T-cell (primary cell): ENCODE measurements around the gene LMO1. TPM values are rescaled to one million over a fixed set of nuclear protein-coding genes. Genes with fewer than 3 reads are reported as not detected.

Experiments
- ATAC-seq, 4 experiments: fragments of 200-7000 bp in 3 of 4; fragments of 150-1000 bp in 1 of 4; cut with Tn5 transposase; replicated peaks in 1 of 4; 1 replicate in 3 of 4; 2 replicates in 1 of 4; pipeline ENCODE4 v1.10.0; 2021; ENCODE audit warnings: moderate library complexity in 3 of 4, mild to moderate bottlenecking in 2 of 4, moderate number of reproducible peaks in 1 of 4
- CTCF ChIA-PET, 2 donors: fragments of 300-600 bp; sonication (Branson Sonifier 250); formaldehyde crosslinking; loops; one replicate each; lab custom pipeline; 2022; ENCODE audit warnings: antibody characterized with exemption in 2 of 2; lab: Charles Lee
- POLR2A ChIA-PET, 2 donors: fragments of 300-600 bp; sonication (Branson Sonifier 250); formaldehyde crosslinking; loops; one replicate each; lab custom pipeline; 2022; ENCODE audit warnings: antibody characterized with exemption in 2 of 2; lab: Charles Lee
- DNase-seq, 35 experiments: peaks; one replicate each; pipeline versions ENCODE4 v3.0.0 to v3.0.0-alpha.2; 2013 to 2023
- H3K27ac ChIP-seq: one replicate; pipeline ENCODE4 v1.5.1; 2013; ENCODE audit warnings: low read length
- H3K27me3 ChIP-seq, 2 experiments: replicated peaks in 1 of 2; 1 replicate in 1 of 2; 2 replicates in 1 of 2; pipeline versions ENCODE4 v1.6.1 to v1.7.0; 2013; ENCODE audit warnings: low read length in 1 of 2, mixed read lengths in 1 of 2; ENCODE audit not compliant: control insufficient read depth in 2 of 2, insufficient read depth in 2 of 2; ENCODE audit errors: extremely low read depth in 1 of 2
- H3K36me3 ChIP-seq, 2 donors: 1 replicate in 1 of 2; 2 replicates in 1 of 2; pipeline versions ENCODE4 v1.6.1 to v1.7.0; 2013; ENCODE audit warnings: low read length in 1 of 2; ENCODE audit not compliant: control insufficient read depth in 2 of 2, insufficient read depth in 1 of 2; ENCODE audit errors: extremely low read depth in 1 of 2
- H3K4me1 ChIP-seq, 2 experiments: 1 replicate in 1 of 2; 2 replicates in 1 of 2; pipeline versions ENCODE4 v1.6.1 to v1.7.0; 2013; ENCODE audit warnings: low read length in 2 of 2, mixed read lengths in 1 of 2; ENCODE audit not compliant: insufficient read depth in 2 of 2, control insufficient read depth in 1 of 2; ENCODE audit errors: extremely low read depth in 1 of 2
- H3K4me3 ChIP-seq, 2 donors: 1 replicate in 1 of 2; 2 replicates in 1 of 2; pipeline versions ENCODE4 v1.5.1 to v1.7.0; 2013; ENCODE audit warnings: mild to moderate bottlenecking in 2 of 2, low read length in 1 of 2, moderate library complexity in 1 of 2; ENCODE audit not compliant: control insufficient read depth in 1 of 2; ENCODE audit errors: extremely low read depth in 1 of 2
- H3K9me3 ChIP-seq: 2 replicates; pipeline ENCODE4 v1.7.0; 2013
- H3K27ac Mint-ChIP-seq, 2 donors: one replicate each; pipeline ENCODE4 v1.8.0; 2020 to 2021; ENCODE audit warnings: mild to moderate bottlenecking in 2 of 2, mixed read lengths in 2 of 2
- H3K27me3 Mint-ChIP-seq, 2 donors: one replicate each; pipeline ENCODE4 v1.8.0; 2021 to 2022; ENCODE audit warnings: mixed read lengths in 2 of 2
- H3K36me3 Mint-ChIP-seq: one replicate; pipeline ENCODE4 v1.8.0; 2021; ENCODE audit warnings: mixed read lengths
- H3K4me1 Mint-ChIP-seq, 3 donors: one replicate each; pipeline ENCODE4 v1.8.0; 2020 to 2022; ENCODE audit warnings: mixed read lengths in 3 of 3, mild to moderate bottlenecking in 1 of 3
- H3K4me3 Mint-ChIP-seq, 3 donors: one replicate each; pipeline ENCODE4 v1.8.0; 2020 to 2022; ENCODE audit warnings: mild to moderate bottlenecking in 3 of 3, mixed read lengths in 3 of 3, moderate library complexity in 3 of 3
- H3K9me3 Mint-ChIP-seq, 3 donors: one replicate each; pipeline ENCODE4 v1.8.0; 2020 to 2022; ENCODE audit warnings: mixed read lengths in 3 of 3
- WGBS: methylation state at CpG from one replicate; pipeline ENCODE4 v1.1.5; 2013; ENCODE audit warnings: missing lambda C conversion rate; ENCODE audit not compliant: insufficient coverage; 5-methylcytosine and 5-hydroxymethylcytosine counted together
- total RNA-seq, 35 experiments: library from RNA in 6 of 35; stranded (reverse) in 6 of 35; fragments of 120-200 nt in 1 of 35; gene quantifications; one replicate each; pipeline versions ENCODE4 v1.2.1 to v1.2.4 and lab custom pipeline; 2013 to 2026

LMO1 gene
- total RNA-seq, 5 donors from 2014 or later (not counting 1 experiment from before 2014, with no cell fraction given), result not detected

DNA sequence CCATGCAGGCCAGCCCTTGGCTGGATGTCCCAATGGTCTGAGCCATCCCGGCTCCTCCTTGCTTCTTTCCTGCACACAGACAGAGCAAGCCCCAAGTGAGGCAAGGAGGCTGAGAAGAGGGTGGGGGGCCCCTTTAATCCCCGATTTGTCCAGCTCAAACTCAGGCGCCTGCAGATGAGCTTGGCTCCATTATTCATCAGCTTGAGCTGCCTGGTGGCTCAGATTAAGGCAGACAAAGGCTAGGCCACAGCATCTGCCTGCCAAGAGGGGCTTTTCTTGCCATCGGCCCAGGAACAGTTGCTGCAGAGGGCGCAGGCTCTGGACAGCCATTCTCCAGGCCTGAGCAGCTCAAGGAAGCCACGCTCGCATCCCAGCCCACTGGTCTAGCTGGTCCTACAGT is 35.4 kb downstream of the LMO1 start:
- ATAC-seq, result no peak
- Mint-ChIP-seq H3K36me3 (no peaks in the 10 kb centered on the region), H3K27me3 (peaks cover 2 to 4% of the 10 kb centered on the region in 2 donors), H3K4me1 (no peaks in the 10 kb centered on the region), H3K9me3 (no peaks in the 10 kb centered on the region), H3K4me3 (no peak overlapping the region), H3K27ac (no peak overlapping the region)
- H3K9me3 ChIP-seq, result no peaks in the 10 kb centered on the region
- DNase-seq, result no peak
- H3K36me3 ChIP-seq, result no peaks in the 10 kb centered on the region
- peaks cover 0 to 4% of the 10 kb centered on the region in 2 experiments for H3K4me1 ChIP-seq
- H3K27ac ChIP-seq, result no peak overlapping the region
- 98% methylated on average over 4 of the region's 7 CpGs for WGBS
- ChIA-PET POLR2A (no interaction called here), CTCF (interaction anchor here (0.6 to 1.1 kb wide), 7 partner anchors 10 to 560 kb away, joined by 3 to 4 read pairs (median 3); no protein-coding TSS in a partner anchor)
- H3K4me3 ChIP-seq, result no peak overlapping the region
- peaks cover 0 to 8% of the 10 kb centered on the region in 2 experiments for H3K27me3 ChIP-seq

- Mint-ChIP-seq H3K4me1 (no peaks in the 10 kb centered on the region), H3K9me3 (no peaks in the 10 kb centered on the region), H3K27me3 (peaks cover 2 to 4% of the 10 kb centered on the region in 2 donors), H3K27ac (no peak overlapping the region), H3K4me3 (no peak overlapping the region), H3K36me3 (no peaks in the 10 kb centered on the region)
- DNase-seq (no peak), ATAC-seq (no peak)
- Histone ChIP-seq H3K4me1 (peaks cover 0 to 4% of the 10 kb centered on the region in 2 experiments), H3K4me3 (no peak overlapping the region), H3K27ac (no peak overlapping the region), H3K36me3 (no peaks in the 10 kb centered on the region), H3K9me3 (no peaks in the 10 kb centered on the region), H3K27me3 (peaks cover 0 to 10% of the 10 kb centered on the region in 2 experiments)
- ChIA-PET CTCF (interaction anchor here in 1 of 2 donors (0.7 to 1.0 kb wide), 3 partner anchors 11 to 339 kb away, joined by 3 read pairs; no protein-coding TSS in a partner anchor), POLR2A (no interaction called here)
- 70% methylated on average over 2 of the region's 4 CpGs for WGBS
These were observed 36.2 kb downstream of the LMO1 start for GRCh38 chr11:8227156-8228152.

DNA sequence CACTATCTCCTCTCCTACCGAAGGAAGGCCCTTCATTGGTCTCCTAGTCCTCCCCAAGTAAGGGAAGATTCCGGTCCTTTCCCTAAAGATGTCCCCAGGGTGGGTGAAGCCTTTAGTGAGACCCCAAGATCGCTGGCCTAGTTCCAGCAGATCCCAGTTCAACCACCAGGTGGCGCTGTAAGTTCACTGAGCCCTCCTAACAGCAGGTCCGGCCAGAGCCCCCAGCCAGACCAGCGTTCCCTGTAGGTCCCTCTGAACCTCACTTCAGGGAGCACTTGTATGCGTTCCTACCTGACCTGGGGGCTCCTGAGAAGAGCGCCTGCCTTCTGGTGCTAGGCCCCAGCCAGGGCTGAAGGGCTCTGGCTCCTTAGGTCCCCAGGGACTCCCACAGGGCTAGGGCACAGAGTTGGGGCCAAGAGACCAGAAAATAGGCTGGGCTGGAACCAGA is 38.1 kb downstream of the LMO1 start:
- H3K36me3 Mint-ChIP-seq, result no peaks in the 10 kb centered on the region
- H3K9me3 ChIP-seq, result no peaks in the 10 kb centered on the region

GRCh38 chr11:8224711-8225110 is 39.0 kb downstream of the LMO1 start:
- H3K4me3 Mint-ChIP-seq, result no peak overlapping the region
- no CpG with 5 or more reads among the region's 2 CpGs for WGBS
- POLR2A ChIA-PET, result no interaction called here

More for the DNA sequence above, 38.1 kb downstream of the LMO1 start:
- H3K27me3 ChIP-seq, result peaks cover 0 to 12% of the 10 kb centered on the region in 2 experiments
- no peaks in the 10 kb centered on the region for H3K9me3 Mint-ChIP-seq
- no peak overlapping the region for H3K4me3 ChIP-seq
- CTCF ChIA-PET, result interaction anchor here in 1 of 2 donors (0.6 to 0.8 kb wide), 2 partner anchors 9 to 735 kb away, joined by 3 read pairs; no protein-coding TSS in a partner anchor
- H3K4me3 Mint-ChIP-seq, result no peak overlapping the region
- no peak overlapping the region for H3K27ac Mint-ChIP-seq
- no peaks in the 10 kb centered on the region for H3K4me1 Mint-ChIP-seq
- H3K27me3 Mint-ChIP-seq, result peaks cover 2 to 4% of the 10 kb centered on the region in 2 donors
- H3K27ac ChIP-seq, result no peak overlapping the region
- ATAC-seq, result peak; percentile 43 to 62 (median 48)
- DNase-seq, result peak in 31 of 35 experiments; percentile 17 to 74 (median 51)
- H3K36me3 ChIP-seq, result no peaks in the 10 kb centered on the region
- POLR2A ChIA-PET, result no interaction called here
- 10% methylated on average over 6 of the region's 8 CpGs for WGBS
- H3K4me1 ChIP-seq, result peaks cover 0 to 4% of the 10 kb centered on the region in 2 experiments

DNA sequence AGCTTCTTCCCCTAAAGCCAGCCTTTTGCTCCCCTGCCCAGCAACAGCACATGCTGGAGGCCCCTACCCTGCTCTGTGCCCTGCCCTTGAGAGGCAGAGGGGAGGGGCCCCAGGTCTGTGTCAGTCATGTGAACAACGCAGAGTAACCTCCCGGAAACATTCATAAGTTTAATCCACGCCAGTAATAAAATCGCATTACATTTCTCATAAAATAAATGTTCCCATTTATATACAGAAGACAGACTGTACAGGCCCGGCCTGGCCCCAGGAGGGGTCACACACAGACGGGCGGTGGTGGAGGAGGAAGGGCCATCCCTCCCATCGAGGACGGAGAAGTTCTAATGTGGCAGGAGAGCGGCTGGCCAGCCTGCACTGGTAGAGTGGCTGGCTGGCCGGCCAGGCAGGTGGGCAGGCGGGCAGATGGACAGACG is 39.5 kb downstream of the LMO1 start:
- no peaks in the 10 kb centered on the region for H3K9me3 ChIP-seq
- DNase-seq, result no peak
- H3K4me1 Mint-ChIP-seq, result no peaks in the 10 kb centered on the region
- no peak overlapping the region for H3K4me3 ChIP-seq
- WGBS, result 88% methylated on average over 5 of the region's 13 CpGs
- H3K27me3 Mint-ChIP-seq, result peaks cover 2 to 4% of the 10 kb centered on the region in 2 donors
- no peak overlapping the region for H3K27ac ChIP-seq
- ChIA-PET CTCF (no interaction called here), POLR2A (no interaction called here)
- H3K4me3 Mint-ChIP-seq, result no peak overlapping the region
- no peaks in the 10 kb centered on the region for H3K36me3 Mint-ChIP-seq
- no peaks in the 10 kb centered on the region for H3K36me3 ChIP-seq
- H3K9me3 Mint-ChIP-seq, result no peaks in the 10 kb centered on the region
- H3K27ac Mint-ChIP-seq, result no peak overlapping the region
- H3K4me1 ChIP-seq, result peaks cover 0 to 4% of the 10 kb centered on the region in 2 experiments
- ATAC-seq, result no peak
- H3K27me3 ChIP-seq, result peaks cover 0 to 12% of the 10 kb centered on the region in 2 experiments

More at GRCh38 chr11:8224711-8225110, 39.0 kb downstream of the LMO1 start:
- CTCF ChIA-PET, result interaction anchor here in 1 of 2 donors (0.7 kb wide), 3 partner anchors 10 to 1632 kb away, joined by 5 to 9 read pairs (median 6); no protein-coding TSS in a partner anchor
- peaks cover 0 to 4% of the 10 kb centered on the region in 2 experiments for H3K4me1 ChIP-seq
- no peak overlapping the region for H3K27ac ChIP-seq
- Mint-ChIP-seq H3K36me3 (no peaks in the 10 kb centered on the region), H3K27ac (no peak overlapping the region), H3K27me3 (peaks cover 2 to 4% of the 10 kb centered on the region in 2 donors), H3K9me3 (no peaks in the 10 kb centered on the region), H3K4me1 (no peaks in the 10 kb centered on the region)
- H3K36me3 ChIP-seq, result no peaks in the 10 kb centered on the region
- DNase-seq, result no peak
- H3K27me3 ChIP-seq, result peaks cover 0 to 12% of the 10 kb centered on the region in 2 experiments
- H3K9me3 ChIP-seq, result no peaks in the 10 kb centered on the region
- no peak for ATAC-seq
- no peak overlapping the region for H3K4me3 ChIP-seq

DNA sequence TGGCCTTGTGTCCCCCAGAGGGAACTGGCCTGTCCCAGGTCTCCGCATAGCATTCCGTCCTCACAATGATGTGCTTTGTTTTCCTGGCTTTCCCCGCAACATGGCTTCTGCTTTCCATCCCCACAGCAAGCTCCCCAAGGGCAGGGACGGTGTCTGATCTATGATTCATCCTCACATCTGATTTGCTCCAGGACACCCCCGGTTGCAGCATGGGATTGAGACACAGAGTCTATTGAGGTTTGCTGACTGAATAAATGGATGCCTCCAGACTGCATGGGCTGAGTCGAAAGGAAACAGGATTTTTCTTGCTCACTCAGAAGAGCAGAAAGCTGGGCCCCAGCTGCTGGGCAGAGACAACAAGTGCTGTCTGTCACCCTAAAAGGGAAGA is 40.2 kb downstream of the LMO1 start:
- Histone ChIP-seq H3K27me3 (peaks cover 0 to 15% of the 10 kb centered on the region in 2 experiments), H3K36me3 (no peaks in the 10 kb centered on the region), H3K4me1 (peaks cover 0 to 4% of the 10 kb centered on the region in 2 experiments), H3K27ac (no peak overlapping the region), H3K4me3 (no peak overlapping the region), H3K9me3 (no peaks in the 10 kb centered on the region)
- no peaks in the 10 kb centered on the region for H3K9me3 Mint-ChIP-seq
- ATAC-seq (no peak), DNase-seq (no peak)
- H3K4me3 Mint-ChIP-seq, result no peak overlapping the region
- WGBS, result 94% methylated on average over 4 of the region's 6 CpGs
- H3K4me1 Mint-ChIP-seq, result no peaks in the 10 kb centered on the region
- no peak overlapping the region for H3K27ac Mint-ChIP-seq
- POLR2A ChIA-PET, result no interaction called here
- no peaks in the 10 kb centered on the region for H3K36me3 Mint-ChIP-seq
- CTCF ChIA-PET, result no interaction called here
- peaks cover 2 to 4% of the 10 kb centered on the region in 2 donors for H3K27me3 Mint-ChIP-seq
